ENCODE results near the gene IGF1R.

- TF ChIP-seq CTCF (conservative IDR thresholded peaks at IDR 0.05): no peak
- TF ChIP-seq EZH2 (IDR thresholded peaks at IDR 0.05; ENCODE audit: low read depth): no peak
Measured at GRCh38 chr15:98673133-98673532, 24.8 kb downstream of the IGF1R start.
